Colonic mucosa (tissue), 4 donors: ENCODE data around the gene HIVEP3. TPM values are rescaled to one million over a fixed set of nuclear protein-coding genes. Genes with fewer than 3 reads are reported as not detected.

Source experiments
- DNase-seq: peaks from one replicate; pipeline ENCODE4 v3.0.0-alpha.2; 2020
- H3K27ac ChIP-seq: fragments of 200-600 bp; one replicate; pipeline ENCODE4 v1.8.0; 2021
- H3K27me3 ChIP-seq: fragments of 200-600 bp; one replicate; pipeline ENCODE4 v1.8.0; 2021
- H3K36me3 ChIP-seq: fragments of 200-600 bp; one replicate; pipeline ENCODE4 v1.8.0; 2021
- H3K4me1 ChIP-seq: fragments of 200-600 bp; one replicate; pipeline ENCODE4 v1.8.0; 2021; ENCODE audit warnings: mild to moderate bottlenecking
- H3K4me3 ChIP-seq: fragments of 200-600 bp; one replicate; pipeline ENCODE4 v1.8.0; 2021
- H3K9ac ChIP-seq, 2 donors: one replicate each; pipeline ENCODE4 v1.7.0; 2013; ENCODE audit warnings: control low read depth in 2 of 2, low read depth in 2 of 2, low read length in 2 of 2
- H3K9me3 ChIP-seq: fragments of 200-600 bp; one replicate; pipeline ENCODE4 v1.8.0; 2021
- CTCF ChIP-seq: fragments of 200-600 bp; IDR thresholded peaks from one replicate; pipeline ENCODE4 v1.8.0; 2022; ENCODE audit warnings: antibody characterized with exemption, mild to moderate bottlenecking
- intact Hi-C: fragments of 100-400 bp; cut with DNase I; formaldehyde crosslinking; loops from one replicate; pipeline ENCODE4 v1.14.1; 2022
- total RNA-seq, 2 donors: library from RNA; stranded (reverse); fragmentation: NEBNext Ultra II Directional in 1 of 2; extraction: Animal tissue kit (Norgen Biotek cat#: 25700) in 1 of 2; gene quantifications; one replicate each; pipeline ENCODE4 v1.2.1, GENCODE V29; 2021
- donor health status: healthy.
- donor health status: DM: no; HTN: no; CAD: no.
- donor health status: DM: no; HTN: no; CAD: no.

HIVEP3 gene
- total RNA-seq, 2 donors from 2014 or later = 1.9 to 3.3 TPM

GRCh38 chr1:41792485-41792770 lies 126.3 kb downstream of the HIVEP3 start:
- Histone ChIP-seq H3K4me3 (no peak overlapping the region), H3K9me3 (no peaks in the 10 kb centered on the region), H3K27ac (no peak overlapping the region), H3K9ac (no peak overlapping the region), H3K4me1 (no peaks in the 10 kb centered on the region), H3K27me3 (no peaks in the 10 kb centered on the region), H3K36me3 (no peaks in the 10 kb centered on the region)
- DNase-seq = no peak
- TF ChIP-seq CTCF = no peak
- intact Hi-C loops = loop anchor here (10.0 kb wide), 1 partner anchor 218 kb away; no protein-coding TSS in a partner anchor

- intact Hi-C loops = loop anchor here (10.0 kb wide), 1 partner anchor 217 kb away; no protein-coding TSS in a partner anchor
- H3K9me3 ChIP-seq = no peaks in the 10 kb centered on the region
- no peak for TF ChIP-seq CTCF
These were observed 126.8 kb downstream of the HIVEP3 start for GRCh38 chr1:41791667-41792484.

GRCh38 chr1:41790351-41790750 lies 128.4 kb downstream of the HIVEP3 start:
- no peak overlapping the region for H3K27ac ChIP-seq
- H3K9ac ChIP-seq = no peak overlapping the region
- no peaks in the 10 kb centered on the region for H3K36me3 ChIP-seq
- H3K27me3 ChIP-seq = no peaks in the 10 kb centered on the region
- H3K4me3 ChIP-seq = no peak overlapping the region
- no peak for TF ChIP-seq CTCF
- H3K4me1 ChIP-seq = no peaks in the 10 kb centered on the region
- no peaks in the 10 kb centered on the region for H3K9me3 ChIP-seq
- no peak for DNase-seq
- intact Hi-C loops = loop anchor here (10.0 kb wide), 1 partner anchor 216 kb away; no protein-coding TSS in a partner anchor

More at GRCh38 chr1:41791667-41792484, 126.8 kb downstream of the HIVEP3 start:
- Histone ChIP-seq H3K27me3 (no peaks in the 10 kb centered on the region), H3K4me3 (no peak overlapping the region), H3K36me3 (no peaks in the 10 kb centered on the region), H3K9ac (no peak overlapping the region), H3K4me1 (no peaks in the 10 kb centered on the region), H3K27ac (no peak overlapping the region)
- DNase-seq = no peak

- TF ChIP-seq CTCF = no peak
- H3K27me3 ChIP-seq = no peaks in the 10 kb centered on the region
- no peak overlapping the region for H3K9ac ChIP-seq
- intact Hi-C loops = loop anchor here (10.0 kb wide), 1 partner anchor 215 kb away; no protein-coding TSS in a partner anchor
- no peaks in the 10 kb centered on the region for H3K4me1 ChIP-seq
- H3K36me3 ChIP-seq = no peaks in the 10 kb centered on the region
- H3K9me3 ChIP-seq = no peaks in the 10 kb centered on the region
- no peak for DNase-seq
- no peak overlapping the region for H3K27ac ChIP-seq
- no peak overlapping the region for H3K4me3 ChIP-seq
These were observed 128.9 kb downstream of the HIVEP3 start for GRCh38 chr1:41789661-41790330.

- intact Hi-C loops = no loop called here
- Histone ChIP-seq H3K27me3 (no peaks in the 10 kb centered on the region), H3K9me3 (no peaks in the 10 kb centered on the region), H3K36me3 (no peaks in the 10 kb centered on the region), H3K9ac (no peak overlapping the region), H3K4me3 (no peak overlapping the region), H3K4me1 (no peaks in the 10 kb centered on the region), H3K27ac (no peak overlapping the region)
- DNase-seq = no peak
- no peak for TF ChIP-seq CTCF
These were observed 130.3 kb downstream of the HIVEP3 start for GRCh38 chr1:41788427-41788826.
